Measurements from ENCODE around the gene PTPN14. TPM values are rescaled to one million over a fixed set of nuclear protein-coding genes. Genes with fewer than 3 reads are reported as not detected.
"Not testable (repeated sequence)": the region's sequence is repeated elsewhere in the genome, so short reads cannot be mapped to it uniquely, and the experiment has no call there.

PTPN14 gene
- total and polyA plus RNA-seq, 3 donors from 2014 or later, result 14.8 to 59.2 (median 42.2) TPM

DNA sequence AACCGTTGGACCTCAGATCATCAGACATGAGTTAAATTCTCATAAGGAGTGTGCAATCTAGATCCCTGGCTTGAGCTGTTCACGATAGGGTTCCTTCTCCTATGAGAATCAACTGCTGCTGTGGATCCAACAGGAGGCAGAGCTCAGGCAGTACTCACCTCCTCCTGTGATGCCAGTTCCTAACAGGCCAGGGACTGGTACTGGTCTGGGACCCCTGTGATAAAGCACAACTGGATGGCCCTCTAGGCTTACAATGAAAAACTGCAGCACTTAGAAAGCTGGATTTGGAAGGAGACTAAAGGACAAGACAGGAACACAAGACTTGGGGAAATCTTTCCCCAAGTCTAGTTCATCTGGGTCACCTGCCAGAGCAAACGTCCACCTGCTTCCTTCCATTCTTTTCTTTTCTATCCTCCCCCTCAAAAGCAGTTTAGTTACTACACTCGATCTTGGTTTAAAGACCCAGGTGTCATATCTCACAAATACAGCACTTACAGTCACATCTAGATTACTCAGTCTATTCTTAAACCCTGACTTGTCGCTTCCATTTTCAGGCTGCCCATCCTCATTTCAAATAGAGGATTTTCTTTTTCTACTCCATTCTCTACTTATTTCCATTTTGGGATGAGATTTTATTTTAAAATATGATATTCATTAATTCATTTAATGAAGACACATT, 59.8 kb downstream of the PTPN14 start:
- H3K27me3 ChIP-seq, result no peaks in the 10 kb centered on the region
- 74 to 79% methylated on average over 5 of the region's 5 CpGs for WGBS, 2 donors
- H3K4me1 ChIP-seq, result no peaks in the 10 kb centered on the region
- no peak overlapping the region for H3K4me3 ChIP-seq
- no peak for DNase-seq
- H3K9me3 ChIP-seq, result no peaks in the 10 kb centered on the region
- no peak overlapping the region for H3K27ac ChIP-seq
- intact Hi-C loops (cut with DNase I; ENCODE audit: low total_unique reads), result no loop called here
- no peaks in the 10 kb centered on the region for H3K36me3 ChIP-seq (ENCODE audit: low read depth, missing control alignments)
- no peak for TF ChIP-seq POLR2A (IDR thresholded peaks at IDR 0.05)
- TF ChIP-seq, protein P1, sequence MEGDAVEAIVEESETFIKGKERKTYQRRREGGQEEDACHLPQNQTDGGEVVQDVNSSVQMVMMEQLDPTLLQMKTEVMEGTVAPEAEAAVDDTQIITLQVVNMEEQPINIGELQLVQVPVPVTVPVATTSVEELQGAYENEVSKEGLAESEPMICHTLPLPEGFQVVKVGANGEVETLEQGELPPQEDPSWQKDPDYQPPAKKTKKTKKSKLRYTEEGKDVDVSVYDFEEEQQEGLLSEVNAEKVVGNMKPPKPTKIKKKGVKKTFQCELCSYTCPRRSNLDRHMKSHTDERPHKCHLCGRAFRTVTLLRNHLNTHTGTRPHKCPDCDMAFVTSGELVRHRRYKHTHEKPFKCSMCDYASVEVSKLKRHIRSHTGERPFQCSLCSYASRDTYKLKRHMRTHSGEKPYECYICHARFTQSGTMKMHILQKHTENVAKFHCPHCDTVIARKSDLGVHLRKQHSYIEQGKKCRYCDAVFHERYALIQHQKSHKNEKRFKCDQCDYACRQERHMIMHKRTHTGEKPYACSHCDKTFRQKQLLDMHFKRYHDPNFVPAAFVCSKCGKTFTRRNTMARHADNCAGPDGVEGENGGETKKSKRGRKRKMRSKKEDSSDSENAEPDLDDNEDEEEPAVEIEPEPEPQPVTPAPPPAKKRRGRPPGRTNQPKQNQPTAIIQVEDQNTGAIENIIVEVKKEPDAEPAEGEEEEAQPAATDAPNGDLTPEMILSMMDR (IDR thresholded peaks at IDR 0.05), result no peak

GRCh38 chr1:214485151-214485550, 66.3 kb downstream of the PTPN14 start:
- no peak for DNase-seq
- WGBS, 2 donors, result 84 to 97% methylated on average over 5 of the region's 5 CpGs
- Histone ChIP-seq H3K27me3 (no peaks in the 10 kb centered on the region), H3K9me3 (no peaks in the 10 kb centered on the region), H3K27ac (no peak overlapping the region), H3K4me3 (no peak overlapping the region), H3K36me3 (ENCODE audit: low read depth, missing control alignments) (no peaks in the 10 kb centered on the region), H3K4me1 (peaks cover 3% of the 10 kb centered on the region)
- intact Hi-C loops (cut with DNase I; ENCODE audit: low total_unique reads), result no loop called here
- TF ChIP-seq, protein P1 (IDR thresholded peaks at IDR 0.05), result no peak
- no peak for TF ChIP-seq POLR2A (IDR thresholded peaks at IDR 0.05)

GRCh38 chr1:214483180-214483579, 68.2 kb downstream of the PTPN14 start:
- H3K4me3 ChIP-seq; intact Hi-C loops (cut with DNase I; ENCODE audit: low total_unique reads); H3K4me1 ChIP-seq; DNase-seq; H3K9me3 ChIP-seq; H3K27ac ChIP-seq; H3K36me3 ChIP-seq (ENCODE audit: low read depth, missing control alignments); H3K27me3 ChIP-seq: not testable (repeated sequence)
- 85 to 87% methylated on average over 13 of the region's 13 CpGs for WGBS, 2 donors

DNA sequence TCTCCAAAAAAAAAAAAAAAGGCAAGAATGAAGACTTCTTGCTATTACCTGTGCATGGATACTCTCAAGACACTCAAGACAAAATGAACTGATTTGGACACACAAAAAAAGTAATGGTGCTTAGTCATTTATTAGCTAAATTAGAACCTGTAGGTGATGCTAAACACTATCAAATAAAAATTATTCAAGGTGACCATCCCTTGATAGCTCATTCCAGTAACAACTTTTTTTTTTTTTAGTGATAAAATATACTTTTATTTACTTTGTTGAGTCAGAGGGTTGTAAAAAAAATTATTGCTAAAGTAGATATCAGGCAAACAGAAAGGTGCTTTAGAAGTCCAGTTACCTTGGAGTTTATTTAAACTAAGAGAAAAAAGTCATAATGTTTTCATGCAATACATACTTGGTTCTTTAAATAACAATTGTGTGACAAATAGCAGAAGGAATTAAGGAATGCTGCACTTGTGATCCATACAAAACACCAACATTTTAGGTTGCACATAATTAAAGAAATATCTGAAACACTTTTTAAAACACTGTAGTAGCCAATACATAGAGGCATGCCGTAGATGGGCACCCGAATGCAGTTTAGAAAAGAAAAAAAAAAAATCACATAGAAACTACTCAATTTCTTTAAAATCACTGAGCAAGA, 69.3 kb downstream of the PTPN14 start:
- H3K36me3 ChIP-seq (ENCODE audit: low read depth, missing control alignments); H3K4me1 ChIP-seq; intact Hi-C loops (cut with DNase I; ENCODE audit: low total_unique reads); H3K4me3 ChIP-seq; H3K9me3 ChIP-seq; H3K27ac ChIP-seq; H3K27me3 ChIP-seq; DNase-seq: not testable (repeated sequence)
- WGBS, 2 donors, result 74 to 90% methylated on average over 2 of the region's 2 CpGs

GRCh38 chr1:214476986-214477870, 74.2 kb downstream of the PTPN14 start:
- no peaks in the 10 kb centered on the region for H3K27me3 ChIP-seq
- H3K27ac ChIP-seq, result peak overlapping the region in 1 of 2 donors; percentile 45
- no peak for TF ChIP-seq POLR2A (IDR thresholded peaks at IDR 0.05)
- TF ChIP-seq, protein P1 (IDR thresholded peaks at IDR 0.05), result no peak
- H3K4me3 ChIP-seq, result no peak overlapping the region
- no peak for DNase-seq
- peaks cover 17% of the 10 kb centered on the region for H3K4me1 ChIP-seq
- 61 to 73% methylated on average over 7 of the region's 7 CpGs for WGBS, 2 donors
- intact Hi-C loops (cut with DNase I; ENCODE audit: low total_unique reads), result no loop called here
- no peaks in the 10 kb centered on the region for H3K9me3 ChIP-seq
- H3K36me3 ChIP-seq (ENCODE audit: low read depth, missing control alignments), result no peaks in the 10 kb centered on the region
